Right lobe of liver (tissue), 6 donors: ENCODE data around the gene WDR27. TPM values are rescaled to one million over a fixed set of nuclear protein-coding genes. Genes with fewer than 3 reads are reported as not detected.
"Not testable (repeated sequence)": the region's sequence is repeated elsewhere in the genome, so short reads cannot be mapped to it uniquely, and the experiment has no call there.

ENCODE experiments used
- ATAC-seq, 4 donors: fragments of 200-7000 bp; cut with Tn5 transposase; one replicate each; pipeline ENCODE4 v1.9.1; 2020; ENCODE audit warnings: mild to moderate bottlenecking in 4 of 4, moderate library complexity in 4 of 4
- DNase-seq, 3 donors: peaks; one replicate each; pipeline ENCODE4 v3.0.0-alpha.2; 2020
- H3K27ac ChIP-seq, 3 donors: fragments of 200-600 bp; one replicate each; pipeline ENCODE4 v1.8.0; 2022
- H3K27me3 ChIP-seq, 2 donors: fragments of 200-600 bp; one replicate each; pipeline ENCODE4 v1.8.0; 2022
- H3K36me3 ChIP-seq, 4 donors: fragments of 200-600 bp; sonication (generic) in 1 of 4; one replicate each; pipeline versions ENCODE4 v1.5.1 to v1.8.0; 2017 to 2022; ENCODE audit warnings: control low read depth in 1 of 4
- H3K4me1 ChIP-seq, 4 donors: fragments of 200-600 bp; sonication (generic) in 1 of 4; one replicate each; pipeline versions ENCODE4 v1.5.1 to v1.8.0; 2017 to 2022; ENCODE audit warnings: control low read depth in 1 of 4
- H3K4me3 ChIP-seq, 3 donors: fragments of 200-600 bp; one replicate each; pipeline ENCODE4 v1.8.0; 2022
- H3K9me3 ChIP-seq, 4 donors: fragments of 200-600 bp; sonication (generic) in 1 of 4; one replicate each; pipeline versions ENCODE4 v1.5.1 to v1.8.0; 2017 to 2022; ENCODE audit warnings: control low read depth in 1 of 4
- CTCF ChIP-seq, 4 donors: fragments of 200-600 bp in 3 of 4; fragments of 450-650 bp in 1 of 4; IDR thresholded peaks; one replicate each; pipeline versions ENCODE4 v1.5.1 to v1.8.0; 2016 to 2022; ENCODE audit warnings: antibody characterized with exemption in 4 of 4, mild to moderate bottlenecking in 2 of 4
- POLR2A ChIP-seq: fragments of 450-650 bp; IDR thresholded peaks from one replicate; pipeline ENCODE4 v1.6.1; 2017; ENCODE audit warnings: antibody characterized with exemption, mild to moderate bottlenecking
- WGBS: methylation state at CpG from one replicate; pipeline ENCODE4 v1.1.6; 2018; ENCODE audit warnings: low coverage, low lambda C conversion rate; ENCODE audit not compliant: insufficient coverage; ENCODE audit errors: missing lambda C conversion rate; 5-methylcytosine and 5-hydroxymethylcytosine counted together
- intact Hi-C, 2 donors: fragments of 100-400 bp; cut with DNase I; formaldehyde crosslinking; loops; one replicate each; pipeline versions ENCODE4 v1.11.2 to v1.14.1; 2022
- total RNA-seq, 6 experiments: library from RNA; depleted of rRNA in 2 of 6; stranded (reverse); fragments of >200 nt in 2 of 6; fragmentation: NEBNext Ultra II Directional in 3 of 6; extraction: Animal tissue kit (Norgen Biotek cat#: 25700) in 3 of 6; gene quantifications; one replicate each; pipeline versions ENCODE4 v1.1.0 to v1.2.4, GENCODE V29; 2016 to 2023
- donor health status: DM: no; HTN: yes; CAD: no.
- donor health status: DM: no; HTN: no; CAD: no.
- donor health status: DM: no; HTN: no; CAD: no.
- donor health status: DM: no; HTN: yes; CAD: no.
- donor health status: DM: no; HTN: yes; CAD: no.

Gene WDR27
- total RNA-seq, 6 experiments from 2014 or later, result 8.2 to 26.8 (median 12.7) TPM

DNA sequence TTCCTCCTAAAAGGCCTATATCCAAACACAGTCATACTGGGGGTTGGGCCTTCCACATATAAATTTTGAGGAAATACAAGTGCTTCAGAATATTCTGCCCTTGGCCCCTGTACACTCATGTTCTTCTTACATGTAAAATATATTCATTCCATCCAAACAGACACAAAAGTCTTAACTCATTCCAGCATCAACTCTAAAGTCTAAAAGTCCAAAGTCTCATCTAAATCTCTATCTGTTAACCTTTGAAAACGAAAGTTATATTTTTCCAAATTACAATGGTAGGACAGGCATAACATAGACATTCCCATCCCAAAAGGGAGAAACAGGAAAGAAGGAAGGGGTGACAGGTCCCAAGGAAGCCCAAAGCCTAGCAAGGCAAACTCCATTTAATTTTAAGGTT is 232.8 kb downstream of the WDR27 start:
- Histone ChIP-seq H3K4me1 (peaks cover 0 to 17% (median 2%) of the 10 kb centered on the region in 4 donors), H3K27me3 (no peaks in the 10 kb centered on the region), H3K27ac (peak overlapping the region in 1 of 3 donors; percentile 48), H3K9me3 (no peaks in the 10 kb centered on the region), H3K4me3 (no peak overlapping the region), H3K36me3 (no peaks in the 10 kb centered on the region)
- WGBS, result 15% methylated on average over 1 of the region's 1 CpG
- ATAC-seq, result peak; percentile 11 to 37 (median 29)
- intact Hi-C loops, result no loop called here
- TF ChIP-seq POLR2A (no peak), CTCF (IDR thresholded peaks at IDR 0.05) (no peak)
- DNase-seq, result no peak

GRCh38 chr6:169467755-169468154 is 234.1 kb downstream of the WDR27 start:
- not testable (repeated sequence) for ATAC-seq

GRCh38 chr6:169466256-169466655 is 235.6 kb downstream of the WDR27 start:
- 77% methylated on average over 2 of the region's 2 CpGs for whole genome bisulfite sequencing
- H3K27me3 ChIP-seq, ATAC-seq, H3K27ac ChIP-seq, H3K4me1 ChIP-seq, H3K4me3 ChIP-seq, DNase-seq, H3K9me3 ChIP-seq, intact Hi-C loops, H3K36me3 ChIP-seq: not testable (repeated sequence)

More at GRCh38 chr6:169467755-169468154, 234.1 kb downstream of the WDR27 start:
- H3K27me3 ChIP-seq, H3K4me3 ChIP-seq, DNase-seq, H3K9me3 ChIP-seq, H3K36me3 ChIP-seq, intact Hi-C loops, H3K4me1 ChIP-seq, H3K27ac ChIP-seq: not testable (repeated sequence)
- 82% methylated on average over 4 of the region's 4 CpGs for WGBS

DNA sequence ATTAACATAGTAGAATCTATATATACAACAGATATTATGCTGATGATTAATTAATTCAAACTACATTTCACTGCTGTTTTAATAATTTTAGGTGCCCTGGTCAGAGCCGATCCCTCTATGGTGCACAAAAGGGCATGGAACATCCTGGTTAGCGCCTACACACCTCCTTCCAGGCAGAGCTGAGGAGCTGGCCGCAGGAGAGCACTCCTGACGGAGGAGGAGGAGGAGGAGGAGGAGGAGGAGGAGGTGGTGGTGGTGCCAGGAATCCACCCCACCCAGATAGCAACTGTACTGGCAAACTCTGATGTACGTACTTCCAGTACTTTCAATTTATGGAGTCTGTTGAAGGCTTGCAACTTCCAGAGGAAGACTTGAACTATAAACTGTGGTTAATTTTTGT is 244.1 kb downstream of the WDR27 start:
- H3K4me3 ChIP-seq, result no peak overlapping the region
- 85% methylated on average over 4 of the region's 5 CpGs for WGBS
- no peak for DNase-seq

GRCh38 chr6:169456840-169457239 is 245.0 kb downstream of the WDR27 start:
- intact Hi-C loops, result no loop called here

More for the DNA sequence above, 244.1 kb downstream of the WDR27 start:
- H3K36me3 ChIP-seq, result no peaks in the 10 kb centered on the region
- ATAC-seq, result no peak
- intact Hi-C loops, result no loop called here
- no peaks in the 10 kb centered on the region for H3K9me3 ChIP-seq
- no peaks in the 10 kb centered on the region for H3K4me1 ChIP-seq
- H3K27ac ChIP-seq, result no peak overlapping the region
- TF ChIP-seq POLR2A (no peak), CTCF (IDR thresholded peaks at IDR 0.05) (no peak)
- no peaks in the 10 kb centered on the region for H3K27me3 ChIP-seq

More at GRCh38 chr6:169456840-169457239, 245.0 kb downstream of the WDR27 start:
- ATAC-seq, result no peak
- H3K4me1 ChIP-seq, result no peaks in the 10 kb centered on the region
- TF ChIP-seq CTCF (IDR thresholded peaks at IDR 0.05) (no peak), POLR2A (no peak)
- 86% methylated on average over 1 of the region's 12 CpGs for WGBS
- no peaks in the 10 kb centered on the region for H3K27me3 ChIP-seq
- H3K9me3 ChIP-seq, result no peaks in the 10 kb centered on the region
- H3K4me3 ChIP-seq, result no peak overlapping the region
- DNase-seq, result no peak
- no peaks in the 10 kb centered on the region for H3K36me3 ChIP-seq
- H3K27ac ChIP-seq, result no peak overlapping the region
